ENCODE data around the gene FKBP4.

Gene FKBP4

DNA sequence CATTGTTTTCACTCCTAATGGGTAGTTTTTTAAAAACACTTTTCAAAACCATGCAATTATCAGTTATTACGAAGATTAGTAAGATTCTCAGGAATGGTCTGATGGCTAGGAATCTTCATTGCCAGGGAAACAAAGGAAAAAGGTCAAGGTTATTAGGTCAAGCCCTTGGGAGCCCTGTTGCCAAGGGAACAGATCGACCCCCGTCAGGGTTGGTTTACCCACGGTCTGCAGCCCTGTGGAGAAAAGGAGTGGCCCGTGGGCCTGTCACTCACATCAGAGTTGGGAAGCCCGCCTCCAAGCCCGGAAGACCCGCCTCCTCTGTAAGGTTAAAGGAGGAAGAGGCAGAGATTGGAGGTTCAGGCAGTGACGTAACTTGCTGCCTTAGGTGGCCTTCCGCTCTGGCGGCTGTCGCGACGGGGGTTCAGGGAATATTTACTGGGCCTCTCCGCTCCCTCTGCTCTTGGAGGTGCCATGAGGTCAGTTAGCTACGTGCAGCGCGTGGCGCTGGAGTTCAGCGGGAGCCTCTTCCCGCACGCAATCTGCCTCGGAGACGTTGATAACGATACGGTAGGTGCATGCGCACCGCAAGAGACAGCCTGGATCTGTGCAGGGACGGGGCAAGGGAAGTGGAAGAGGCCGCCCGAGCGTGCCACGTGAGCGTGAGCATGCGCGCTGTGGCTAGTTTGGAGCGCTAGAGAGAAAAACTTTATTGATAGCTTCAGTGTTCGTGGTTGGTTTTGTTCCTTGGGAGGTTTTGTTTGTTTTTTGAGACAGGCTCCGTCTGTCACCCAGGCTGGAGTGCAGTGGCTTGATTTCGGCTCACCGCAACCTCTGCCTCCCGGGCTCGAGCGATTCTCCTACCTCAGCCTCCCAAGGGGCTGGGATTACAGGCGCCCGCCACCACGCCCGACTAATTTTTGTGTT lies 17.8 kb downstream of the FKBP4 start, which contains the start of gene ITFG2:
ITFG2 (plus strand) TSS at position 379 of the 924 bp plus-strand sequence; CDS start at position 472, 93 bp downstream.
- FAIRE-seq: peak; percentile 97

GRCh38 chr12:2813214-2814185 lies 18.7 kb downstream of the FKBP4 start:
- peak; percentile 78 for DNase-seq (ENCODE audit: low spot score)
- FAIRE-seq: no peak

More for the DNA sequence above, 17.8 kb downstream of the FKBP4 start, which contains the start of gene ITFG2:
- peak; percentile 99 for DNase-seq (ENCODE audit: low spot score)

DNA sequence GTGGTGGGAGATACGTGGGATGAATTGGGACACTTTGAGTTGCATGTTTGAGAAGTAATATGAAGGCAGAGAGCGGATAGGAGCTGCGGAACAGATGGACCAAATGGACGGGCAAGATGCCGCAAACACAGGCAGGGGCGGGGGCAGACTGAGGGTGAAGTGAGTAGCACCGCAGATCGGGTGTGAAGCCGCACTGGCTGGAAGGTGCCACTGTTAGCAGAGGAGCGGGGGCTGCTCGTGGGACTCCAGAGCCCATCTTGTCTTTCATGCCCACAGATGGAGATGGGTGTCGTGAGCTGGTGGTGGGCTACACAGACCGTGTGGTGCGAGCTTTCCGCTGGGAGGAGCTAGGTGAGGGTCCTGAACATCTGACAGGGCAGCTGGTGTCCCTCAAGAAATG lies 25.0 kb downstream of the FKBP4 start:
- FAIRE-seq: no peak
- DNase-seq (ENCODE audit: low spot score): no peak

DNA sequence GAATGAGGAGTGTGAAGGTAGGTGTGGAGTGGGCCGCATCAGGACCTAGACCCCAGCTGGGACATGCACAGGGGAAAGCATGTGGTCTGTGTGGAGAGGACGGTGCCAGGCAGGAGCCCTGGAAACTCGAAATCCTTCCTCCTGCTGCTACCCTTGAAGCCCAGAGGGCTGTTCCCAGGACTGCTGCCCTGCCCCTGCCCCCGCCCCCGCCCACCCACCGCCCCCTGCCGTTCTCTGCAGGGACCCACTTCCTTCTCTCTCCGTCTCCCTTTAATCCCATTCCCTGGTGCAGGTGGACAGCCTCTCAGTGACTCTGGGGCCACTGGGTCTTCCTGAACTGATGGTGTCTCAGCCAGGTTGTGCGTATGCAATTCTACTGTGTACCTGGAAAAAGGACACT lies 25.7 kb downstream of the FKBP4 start:
- FAIRE-seq (no peak), DNase-seq (ENCODE audit: low spot score) (no peak)

- no peak for DNase-seq (ENCODE audit: low spot score)
- FAIRE-seq: peak; percentile 61
Observed at GRCh38 chr12:2823483-2823882, 28.7 kb downstream of the FKBP4 start.

DNA sequence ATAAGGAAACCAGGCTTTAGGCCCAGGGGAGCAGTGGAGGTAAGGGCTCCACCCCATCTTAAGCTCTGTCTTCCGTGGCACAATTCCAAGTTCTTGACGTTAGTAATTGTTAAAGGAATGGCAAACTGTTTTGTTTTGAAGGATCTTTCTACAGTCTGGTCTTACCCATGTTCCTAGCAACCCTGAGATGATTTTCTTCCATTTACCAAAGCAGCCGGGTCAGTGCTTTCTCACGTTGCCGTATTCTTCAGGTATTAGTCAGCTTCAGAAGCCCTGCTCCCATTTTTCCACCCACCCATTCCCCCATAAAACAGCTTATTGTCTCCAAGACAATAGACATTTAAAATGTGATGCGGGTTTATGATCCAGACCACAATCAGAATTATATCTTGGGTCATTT lies 29.8 kb downstream of the FKBP4 start:
- no peak for FAIRE-seq
- DNase-seq (ENCODE audit: low spot score): no peak

- no peak for FAIRE-seq
- DNase-seq (ENCODE audit: low spot score): no peak
Observed at GRCh38 chr12:2825132-2825531, 30.4 kb downstream of the FKBP4 start.

- DNase-seq (ENCODE audit: low spot score): no peak
- FAIRE-seq: no peak
Observed at GRCh38 chr12:2826036-2826435, 31.3 kb downstream of the FKBP4 start.

DNA sequence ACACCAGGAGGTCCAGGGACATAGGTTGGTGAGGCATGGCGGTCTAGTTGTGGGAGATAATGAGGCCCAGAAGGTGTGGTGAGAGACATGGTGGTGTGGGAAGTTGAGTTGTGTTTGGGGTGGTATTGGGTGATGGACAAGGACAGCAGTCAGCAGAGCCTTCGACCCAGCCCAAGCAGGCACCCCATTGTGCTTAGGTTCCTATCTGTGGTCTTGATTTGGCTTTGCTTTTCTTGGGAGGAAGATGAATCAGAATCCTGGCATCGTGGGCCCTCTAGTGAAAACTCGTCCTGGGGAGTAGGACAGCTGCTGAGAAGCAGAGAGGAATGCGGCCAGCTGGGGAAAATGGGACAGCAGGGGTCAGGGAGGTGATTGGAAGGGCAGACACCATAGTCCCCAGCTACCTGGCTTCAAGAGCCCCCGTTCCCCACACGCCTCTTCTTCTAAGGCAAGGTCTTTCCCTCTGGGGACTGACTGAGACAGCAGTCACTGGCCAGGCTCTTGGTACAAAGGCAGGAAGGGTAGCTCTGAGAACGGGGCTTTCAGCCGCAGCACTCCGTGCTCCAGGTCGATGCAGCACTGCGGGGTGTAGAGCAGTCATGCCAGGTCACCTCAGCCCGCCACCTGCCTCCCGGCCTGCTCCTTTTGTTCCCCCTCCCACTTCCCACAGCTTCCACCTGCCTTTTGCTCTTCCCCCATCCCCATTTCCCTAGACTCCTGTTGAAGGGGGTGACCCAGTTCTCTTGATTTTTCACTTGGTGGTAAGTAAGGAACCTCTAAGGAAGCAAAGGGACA lies 32.1 kb downstream of the FKBP4 start:
- FAIRE-seq (no peak), DNase-seq (ENCODE audit: low spot score) (no peak)

DNA sequence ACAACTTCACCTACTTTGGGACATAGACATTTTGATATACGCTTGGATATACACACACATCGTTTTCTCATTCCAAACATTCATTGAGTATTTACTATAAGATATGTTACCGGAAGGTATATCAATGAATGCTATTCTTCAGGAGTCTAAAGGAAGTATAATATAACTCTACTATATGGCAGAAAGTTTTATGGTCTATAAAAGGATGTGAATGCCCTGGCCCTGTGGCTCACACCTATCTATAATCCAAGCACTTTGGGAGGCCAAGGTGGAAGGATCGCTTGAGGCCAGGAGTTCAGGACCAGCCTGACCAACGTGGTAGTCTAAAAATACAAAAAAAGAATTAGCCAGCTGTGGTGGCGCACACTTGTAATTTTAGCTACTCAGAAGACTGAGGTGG lies 34.5 kb downstream of the FKBP4 start:
- DNase-seq (ENCODE audit: low spot score): no peak
- FAIRE-seq: no peak

DNA sequence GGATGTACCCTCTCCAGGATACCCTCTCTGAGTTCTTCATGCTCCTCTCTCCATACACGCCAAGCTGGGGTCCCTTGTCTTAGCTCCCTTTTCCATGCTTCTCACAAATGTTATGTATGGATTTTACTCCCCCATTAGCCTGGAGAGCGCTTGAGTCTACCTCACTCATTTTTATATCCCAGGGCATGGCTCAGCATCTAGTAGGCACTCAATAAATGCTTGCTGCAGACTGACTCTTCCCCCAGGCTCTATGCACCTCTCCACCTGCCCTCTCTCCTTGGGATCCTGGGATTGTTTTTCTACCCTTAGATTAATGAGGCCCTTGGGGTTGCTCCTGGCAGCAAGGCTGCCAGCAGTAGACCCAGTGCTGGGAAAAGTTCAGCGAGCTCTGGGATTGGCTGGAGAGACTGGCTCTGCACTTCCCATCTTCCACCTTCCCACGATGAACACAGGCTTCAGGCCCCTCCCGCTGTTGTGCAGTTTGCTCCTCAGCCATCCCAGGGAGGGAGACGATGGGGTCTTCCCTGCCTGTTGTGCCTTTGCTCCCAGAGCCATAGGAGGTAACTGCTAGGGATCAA lies 37.9 kb downstream of the FKBP4 start:
- DNase-seq (ENCODE audit: low spot score) (no peak), FAIRE-seq (no peak)

DNA sequence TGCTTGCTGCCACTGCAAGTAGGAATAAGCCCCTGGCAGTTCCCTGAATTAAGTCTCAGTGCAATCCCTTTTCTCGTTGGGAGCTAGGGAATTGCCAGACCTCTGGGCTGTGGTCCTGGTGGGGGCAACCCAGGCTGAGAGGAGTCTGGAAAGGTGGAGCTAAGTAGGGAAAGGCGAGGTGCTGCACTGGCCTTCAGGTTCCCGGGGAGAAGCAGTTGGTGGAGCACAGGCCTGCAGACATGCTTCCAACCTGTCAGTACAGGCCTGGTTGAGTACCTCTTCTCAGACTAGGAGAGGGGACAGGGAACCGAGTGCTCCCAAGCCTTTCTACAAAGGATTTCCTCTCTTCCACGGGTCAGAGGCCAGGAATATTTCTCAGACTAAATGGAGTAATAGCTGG lies 38.6 kb downstream of the FKBP4 start:
- DNase-seq (ENCODE audit: low spot score): no peak
- FAIRE-seq: no peak

GRCh38 chr12:2833810-2834209 lies 39.0 kb downstream of the FKBP4 start:
- DNase-seq (ENCODE audit: low spot score): no peak
- FAIRE-seq: no peak

DNA sequence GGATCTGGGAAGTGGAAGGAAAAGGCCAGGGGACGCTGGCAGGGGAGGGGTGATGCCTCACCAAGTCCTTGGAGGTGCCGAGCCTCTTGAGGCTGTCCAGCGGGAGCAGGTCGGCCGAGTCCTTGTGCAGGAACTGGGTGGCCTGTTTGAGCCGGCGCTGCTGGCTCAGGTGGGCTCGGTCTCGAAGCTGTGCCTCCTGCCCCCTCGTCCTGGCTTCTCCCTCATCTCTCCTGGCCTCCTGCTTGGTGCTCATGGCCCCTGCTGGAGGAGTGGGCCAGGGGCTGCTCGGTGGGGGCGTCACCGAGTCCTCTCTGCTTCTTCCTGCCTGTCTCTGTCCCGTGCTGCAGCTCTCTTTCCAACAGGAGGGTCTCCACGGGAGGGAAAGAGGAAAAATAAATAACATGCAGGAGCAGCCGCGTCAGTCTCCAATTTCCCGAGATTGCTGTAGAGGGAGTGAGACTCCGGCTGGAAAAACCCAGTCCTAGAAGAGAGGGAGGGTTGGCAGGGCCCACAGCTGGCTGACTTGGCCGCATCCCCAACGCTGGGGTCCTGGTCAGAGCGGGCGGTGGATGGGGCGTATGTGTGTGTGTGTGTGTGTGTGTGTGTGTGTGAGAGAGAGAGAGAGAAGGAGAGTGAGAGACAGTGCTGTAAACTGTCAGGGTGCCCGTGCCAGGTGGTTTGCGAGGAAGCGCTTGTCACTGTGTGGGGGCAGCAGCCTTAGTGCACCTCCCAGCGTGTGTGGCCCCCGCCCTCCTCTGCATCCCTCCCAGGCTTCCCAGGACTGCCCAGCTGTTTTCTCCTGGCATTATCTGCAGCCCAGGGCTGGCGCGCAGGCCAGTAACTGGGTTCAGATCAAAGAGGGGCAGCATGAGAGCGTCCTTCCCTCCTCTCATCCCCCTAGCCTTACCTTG lies 40.1 kb downstream of the FKBP4 start, which contains the start of gene NRIP2:
NRIP2 (minus strand) TSS at position 455 of the 911 bp plus-strand sequence; CDS start at position 403, 52 bp downstream.
- no peak for DNase-seq (ENCODE audit: low spot score)
- no peak for FAIRE-seq

DNA sequence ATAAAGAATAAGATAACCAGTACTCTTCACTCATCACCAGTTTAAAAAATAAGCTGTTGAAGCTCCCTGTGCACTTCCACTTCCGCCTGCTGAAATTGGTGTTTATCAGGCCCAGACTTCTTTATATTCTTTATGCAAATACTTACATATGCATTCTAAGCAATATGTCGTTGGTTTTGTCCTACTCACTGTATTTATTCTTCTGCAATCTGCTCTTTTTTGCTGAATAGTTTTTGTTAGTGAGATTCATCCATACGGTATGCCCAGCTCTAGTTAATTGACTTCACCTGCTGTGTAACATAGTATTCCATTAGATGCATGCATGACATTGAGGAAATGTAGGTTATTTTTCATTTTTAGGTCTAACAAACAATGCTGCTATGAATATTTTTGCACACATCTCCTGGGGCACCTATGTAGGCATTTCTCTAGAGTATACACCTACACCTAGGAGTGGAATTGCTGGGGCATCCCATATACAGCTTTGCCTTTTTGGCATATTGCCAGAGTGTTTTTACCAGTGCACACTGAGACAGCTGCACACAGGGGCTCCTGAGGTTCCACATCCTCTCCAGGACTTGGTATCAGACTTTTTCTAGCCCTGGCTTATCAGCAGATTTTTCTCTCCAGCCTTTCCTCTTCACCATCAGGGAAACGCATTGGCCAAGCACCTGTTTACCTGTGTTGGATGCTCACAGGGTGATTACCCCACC lies 41.1 kb downstream of the FKBP4 start:
- FAIRE-seq (no peak), DNase-seq (ENCODE audit: low spot score) (no peak)

- FAIRE-seq: peak; percentile 46
- no peak for DNase-seq (ENCODE audit: low spot score)
Observed at GRCh38 chr12:2836574-2836973, 41.8 kb downstream of the FKBP4 start.

- DNase-seq (ENCODE audit: low spot score) (no peak), FAIRE-seq (peak; percentile 85)
Observed at GRCh38 chr12:2841056-2841650, 46.4 kb downstream of the FKBP4 start.

DNA sequence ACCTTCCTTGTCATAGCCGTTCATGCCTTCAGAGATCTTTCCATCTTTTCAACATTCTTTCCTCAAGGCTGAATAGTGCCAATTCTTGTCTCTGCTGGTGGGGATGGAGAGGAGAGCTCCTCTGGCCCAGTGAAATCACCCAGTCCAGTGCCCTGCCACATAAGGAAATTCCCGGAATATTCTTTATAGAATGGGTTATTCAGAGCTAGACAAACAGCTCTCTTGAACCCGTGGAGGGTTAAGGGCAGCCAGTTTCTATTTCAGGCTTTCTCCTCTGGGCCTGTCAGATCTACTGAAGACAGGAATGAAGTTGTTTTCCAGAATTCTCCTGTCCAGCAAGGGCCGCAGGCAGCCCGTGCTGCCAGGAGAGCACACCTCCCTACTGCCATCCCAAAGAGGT lies 48.2 kb downstream of the FKBP4 start:
- DNase-seq (ENCODE audit: low spot score) (no peak), FAIRE-seq (no peak)

Data from urothelium cell line (cell line).